ENCODE measurements around the gene FXYD1.
"Not testable (repeated sequence)": the region's sequence is repeated elsewhere in the genome, so short reads cannot be mapped to it uniquely, and the experiment has no call there.

The FXYD1 gene

DNA sequence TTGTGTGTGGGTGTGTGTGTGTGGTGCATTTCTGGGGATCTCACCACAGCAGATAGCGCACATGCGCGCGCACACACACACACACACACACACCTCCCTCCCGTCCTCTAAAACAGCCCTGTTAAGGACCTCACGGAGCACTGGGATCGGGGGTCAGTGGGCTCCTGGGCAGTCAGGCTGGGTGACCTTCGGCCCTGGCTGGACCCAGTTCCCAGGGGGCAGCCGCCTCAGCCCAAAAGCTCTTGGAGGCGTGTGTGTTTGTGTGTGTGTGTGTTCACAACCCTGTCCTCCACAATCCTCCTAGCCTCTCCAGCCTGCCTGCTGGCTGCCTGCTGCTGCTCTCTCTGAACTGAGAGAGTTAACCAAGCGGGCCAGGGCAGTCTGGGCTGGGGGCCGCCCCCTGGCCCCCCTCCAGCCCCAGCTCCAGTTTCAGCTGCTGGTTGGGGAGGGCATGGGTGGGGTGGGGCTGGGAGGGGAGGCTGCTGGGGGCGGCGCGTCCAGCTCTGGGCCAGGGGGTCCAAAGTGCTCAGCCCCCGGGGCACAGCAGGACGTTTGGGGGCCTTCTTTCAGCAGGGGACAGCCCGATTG, at the start of gene FXYD1:
Gene FXYD1 (plus strand): TSS at position 520 of the 588 bp plus-strand sequence. CDS start 1,256 bp downstream, outside the sequence.
- DNase-seq (ENCODE audit: low read depth): no peak

- no peak for DNase-seq (ENCODE audit: low read depth)
Measured at GRCh38 chr19:35089554-35089953, 49.1 kb upstream of the FXYD1 start.

DNA sequence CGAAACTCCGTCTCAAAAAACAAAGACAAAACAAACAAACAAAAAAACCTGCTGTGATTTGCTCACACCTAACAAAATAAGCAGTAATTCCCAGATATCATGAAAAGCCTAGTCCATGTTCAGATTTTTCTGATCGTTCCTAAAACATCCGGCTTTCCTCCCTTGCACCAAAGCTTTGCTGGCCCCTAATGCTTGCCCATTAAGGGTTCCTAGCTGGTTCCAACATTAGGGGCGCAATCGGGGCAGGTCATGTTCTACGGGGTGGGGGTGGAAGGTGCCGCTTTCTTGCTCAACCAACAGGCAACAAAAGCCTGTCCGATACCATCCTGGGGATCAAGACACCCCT, 48.5 kb upstream of the FXYD1 start:
- DNase-seq (ENCODE audit: low read depth): no peak

- DNase-seq (ENCODE audit: low read depth): no peak
Measured at GRCh38 chr19:35090506-35091214, 48.0 kb upstream of the FXYD1 start.

- no peak for DNase-seq (ENCODE audit: low read depth)
Measured at GRCh38 chr19:35093430-35093829, 45.2 kb upstream of the FXYD1 start.

DNA sequence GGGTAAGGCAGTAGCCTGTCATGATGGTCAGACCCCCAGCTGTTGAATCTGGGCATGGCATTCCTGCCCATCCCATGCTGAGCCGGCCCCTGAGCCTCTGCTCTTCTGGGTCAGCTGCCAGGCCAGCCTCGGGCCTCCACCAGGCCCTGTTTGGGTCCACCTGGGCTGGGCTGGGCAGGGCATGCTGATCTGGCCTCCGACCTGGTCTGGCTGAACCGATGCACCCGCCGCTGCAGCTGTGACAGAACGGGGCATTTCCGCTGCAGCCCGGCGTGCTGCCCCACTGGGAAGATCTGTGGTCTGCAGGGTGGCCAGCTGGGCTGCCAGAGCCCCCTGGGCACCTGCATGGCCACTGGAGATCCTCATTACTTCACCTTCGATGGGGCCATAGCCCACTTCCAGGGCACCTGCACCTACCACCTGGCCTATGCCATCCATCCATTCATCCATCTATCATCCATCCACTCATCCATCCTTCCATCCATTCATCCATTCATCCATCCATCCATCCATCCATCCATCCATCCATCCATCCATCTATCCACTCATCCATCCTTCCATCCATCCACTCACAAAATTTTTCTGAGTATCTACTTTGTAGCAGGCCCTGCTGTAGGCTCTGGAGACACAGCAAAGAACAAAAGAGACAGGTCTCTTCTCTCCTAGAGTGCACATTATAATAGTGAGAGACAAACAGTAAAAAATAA, 44.5 kb upstream of the FXYD1 start:
- DNase-seq (ENCODE audit: low read depth): no peak

DNA sequence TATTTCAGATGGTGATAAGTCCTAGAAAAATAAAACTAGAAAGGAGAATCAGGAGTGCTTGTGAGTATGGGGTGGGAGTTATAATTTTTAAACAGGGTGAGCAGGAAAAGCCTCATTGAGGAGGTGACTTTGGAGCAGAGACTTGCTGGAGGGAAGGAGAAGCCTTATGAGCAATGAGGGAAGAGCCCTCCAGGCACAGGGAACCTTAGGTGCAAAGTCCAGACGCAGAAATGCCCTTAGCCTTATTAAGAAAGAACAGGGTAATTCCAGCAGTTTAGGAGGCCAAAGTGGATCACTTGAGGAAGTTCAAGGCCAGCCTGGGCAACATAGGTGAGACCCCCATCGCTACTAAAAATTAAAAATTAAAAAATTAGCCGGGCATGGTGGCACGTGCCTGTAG, 44.0 kb upstream of the FXYD1 start:
- DNase-seq (ENCODE audit: low read depth): no peak

GRCh38 chr19:35095667-35096368, 42.8 kb upstream of the FXYD1 start:
- no peak for DNase-seq (ENCODE audit: low read depth)

DNA sequence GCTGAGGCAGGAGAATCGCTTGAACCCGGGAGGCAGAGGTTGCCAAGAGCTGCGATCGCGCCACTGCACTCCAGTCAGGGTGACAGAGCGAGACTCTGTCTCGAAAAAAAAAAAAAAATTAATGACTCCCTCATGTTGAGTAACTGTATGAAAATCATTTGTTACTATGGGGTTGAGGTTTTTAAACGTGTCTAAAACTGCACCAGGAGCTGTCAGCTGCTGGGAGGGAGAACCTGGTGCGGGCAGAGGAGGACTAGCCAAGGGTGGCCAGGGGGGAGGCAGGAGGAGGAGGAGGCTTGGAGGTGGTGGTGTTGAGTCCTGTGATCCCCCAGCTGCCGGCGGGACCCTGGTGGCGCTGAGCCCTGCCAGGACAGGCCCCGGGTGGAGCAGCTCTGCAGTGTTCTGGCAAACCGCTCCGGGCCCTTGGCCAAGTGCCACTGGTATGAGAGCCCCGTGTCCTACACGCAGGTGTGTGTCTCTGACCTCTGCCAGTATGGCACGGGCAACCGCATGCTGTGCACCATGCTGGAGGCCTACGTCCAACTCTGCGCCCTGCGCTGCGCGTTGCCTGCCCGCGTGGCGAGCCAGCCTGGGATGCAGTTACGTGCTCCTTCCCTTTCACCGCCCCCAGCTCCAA, 40.1 kb upstream of the FXYD1 start:
- no peak for DNase-seq (ENCODE audit: low read depth)

- DNase-seq (ENCODE audit: low read depth): no peak
Measured at GRCh38 chr19:35099155-35099896, 39.3 kb upstream of the FXYD1 start.

GRCh38 chr19:35099897-35100275, 38.7 kb upstream of the FXYD1 start:
- DNase-seq (ENCODE audit: low read depth): no peak

DNA sequence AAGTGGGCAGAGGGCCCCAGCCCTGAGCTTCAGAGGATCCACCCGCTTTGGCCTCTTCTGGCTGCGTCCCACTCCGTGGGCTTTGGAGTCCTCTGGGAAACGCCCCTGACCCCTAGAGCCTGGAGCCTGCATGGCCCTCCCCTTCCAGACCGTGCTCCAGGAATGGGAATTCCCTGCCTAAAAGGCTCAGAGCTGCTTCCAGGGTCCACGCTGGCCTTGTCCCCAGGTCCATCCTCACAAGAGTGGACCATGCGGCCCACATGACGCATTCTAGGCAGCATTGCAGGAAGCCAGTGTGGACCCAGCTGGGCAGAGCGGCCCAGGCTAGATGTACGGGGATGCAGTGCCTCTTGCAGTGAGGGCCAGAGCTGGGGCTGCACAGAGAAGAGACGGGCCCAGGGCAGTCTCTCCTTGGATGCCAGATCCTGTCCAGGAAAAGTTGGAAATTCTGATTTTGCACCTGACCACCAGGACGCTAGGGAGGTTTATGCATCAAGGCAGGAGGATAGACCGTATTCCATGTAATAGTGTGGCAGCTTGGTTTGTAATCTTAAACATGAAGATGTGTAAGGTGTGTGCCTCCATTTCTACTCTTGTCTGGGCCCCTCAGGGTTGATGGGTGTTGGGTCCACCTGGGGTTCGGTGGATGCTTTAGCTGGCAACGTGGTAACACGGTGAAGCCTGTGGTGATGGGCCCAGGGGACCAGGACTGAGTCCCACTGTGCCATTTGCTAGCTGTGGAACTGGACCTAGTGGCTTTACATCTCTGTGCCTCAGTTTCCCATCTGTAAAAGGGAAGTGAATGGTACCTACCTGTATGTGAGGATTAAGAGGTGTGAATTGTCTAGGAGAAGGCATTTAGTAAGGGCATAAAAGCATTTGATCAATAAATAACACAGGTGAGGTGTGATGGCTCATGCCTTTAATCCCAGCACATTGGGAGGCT, 37.8 kb upstream of the FXYD1 start:
- no peak for DNase-seq (ENCODE audit: low read depth)

- DNase-seq (ENCODE audit: low read depth): not testable (repeated sequence)
Measured at GRCh38 chr19:35101949-35102348, 36.7 kb upstream of the FXYD1 start.

DNA sequence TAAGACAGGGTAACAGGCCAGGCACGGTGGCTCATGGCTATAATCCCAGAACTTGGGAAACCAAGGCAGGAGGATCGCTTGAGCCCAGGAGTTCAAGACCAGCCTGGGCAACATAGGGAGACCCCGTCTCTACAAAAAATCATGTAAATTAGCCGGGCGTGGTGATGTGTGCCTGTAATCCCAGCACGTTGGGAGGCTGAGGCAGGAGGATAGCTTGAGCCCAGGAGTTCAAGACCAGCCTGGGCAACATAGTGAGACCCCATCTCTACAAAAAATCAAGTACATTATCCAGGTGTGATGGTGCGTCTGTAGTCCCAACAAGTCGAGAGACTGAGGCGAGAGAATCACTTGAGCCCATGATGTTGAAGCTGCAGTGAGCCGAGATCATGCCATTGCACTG, 35.0 kb upstream of the FXYD1 start:
- not testable (repeated sequence) for DNase-seq (ENCODE audit: low read depth)

- DNase-seq (ENCODE audit: low read depth): no peak
Measured at GRCh38 chr19:35104361-35104760, 34.3 kb upstream of the FXYD1 start.

- no peak for DNase-seq (ENCODE audit: low read depth)
Measured at GRCh38 chr19:35105047-35105410, 33.6 kb upstream of the FXYD1 start.

DNA sequence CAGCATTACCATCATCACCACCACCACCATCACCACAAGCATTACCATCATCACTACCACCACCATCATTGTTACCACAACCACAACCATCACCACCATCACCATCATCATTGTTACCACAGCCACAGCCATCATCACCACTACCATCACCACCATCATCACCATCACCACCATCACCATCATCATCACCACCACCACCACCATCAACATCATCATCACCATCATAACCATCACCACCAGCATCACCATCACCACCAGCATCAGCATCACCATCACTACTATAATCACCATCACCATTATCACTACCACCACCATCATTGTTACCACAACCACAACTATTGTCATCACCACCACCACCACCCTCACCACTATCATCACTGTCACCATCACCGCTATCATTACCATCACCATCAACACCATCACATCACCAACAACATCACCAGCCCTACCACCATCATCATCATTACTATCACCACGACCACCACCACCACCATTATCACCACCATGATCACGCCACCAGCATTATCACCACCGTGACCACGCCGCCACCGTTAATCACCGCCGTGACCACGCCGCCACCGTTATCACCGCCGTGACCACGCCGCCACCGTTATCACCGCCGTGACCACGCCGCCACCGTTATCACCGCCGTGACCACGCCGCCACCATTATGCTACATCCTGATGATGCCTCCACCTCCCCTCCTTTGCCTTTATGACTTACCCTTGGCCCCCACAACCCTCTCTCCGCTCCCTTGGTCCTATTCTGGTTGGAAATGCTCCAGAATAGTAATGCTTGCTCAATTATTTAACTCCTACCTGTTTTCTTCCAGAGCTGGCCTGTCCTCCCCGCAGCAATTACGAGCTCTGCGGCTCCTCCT, 33.0 kb upstream of the FXYD1 start:
- no peak for DNase-seq (ENCODE audit: low read depth)

GRCh38 chr19:35106291-35106583, 32.4 kb upstream of the FXYD1 start:
- DNase-seq (ENCODE audit: low read depth): no peak

GRCh38 chr19:35106898-35107541, 31.6 kb upstream of the FXYD1 start:
- no peak for DNase-seq (ENCODE audit: low read depth)
